K562 (cell line): Measurements from ENCODE around the gene C17orf78. TPM values are rescaled to one million over a fixed set of nuclear protein-coding genes. Genes with fewer than 3 reads are reported as not detected.

Experiments
- ATAC-seq: fragments of 200-7000 bp; cut with Tn5 transposase; 3 replicates; pipeline ENCODE4 v1.9.1; 2020; ENCODE audit warnings: moderate library complexity
- BruUV-seq: library from RNA; stranded (reverse); fragments of 400-500 nt; replicated peaks from 2 replicates; lab custom pipeline; 2021; lab: Mats Ljungman, UMichigan
- CTCF ChIA-PET: fragments of 300-600 bp; formaldehyde crosslinking; extraction: SDS; loops from one replicate; lab custom pipeline; 2021; ENCODE audit warnings: low intra/inter-chr PET ratio; lab: Yijun Ruan, JAX
- POLR2A ChIA-PET: fragments of 300-600, 350-650 bp; sonication (Branson Sonifier 250); formaldehyde crosslinking; extraction: SDS; loops from one replicate; lab custom pipeline; 2021; ENCODE audit warnings: antibody characterized with exemption, inconsistent platforms; lab: Yijun Ruan, JAX
- DNase-seq, 4 experiments: peaks; one replicate each; pipeline versions ENCODE4 v3.0.0 to v3.0.0-alpha.2; 2011 to 2018; ENCODE audit warnings: low spot score in 3 of 4, mixed read lengths in 3 of 4; ENCODE audit errors: extremely low read depth in 1 of 4
- FAIRE-seq: peaks from 2 replicates; lab custom pipeline; 2011; peaks lifted over from hg19 to GRCh38; lab: Jason Lieb, UNC
- H2AFZ ChIP-seq: 2 replicates; pipeline ENCODE4 v1.6.0; 2011; ENCODE audit warnings: low read depth, low read length, control low read depth, inconsistent platforms
- H3K27ac ChIP-seq: fragments of 200-600 bp; 3 replicates; pipeline ENCODE4 v1.8.0; 2011; ENCODE audit warnings: low read depth, mild to moderate bottlenecking, control low read depth, inconsistent platforms, low read length, moderate library complexity, mixed read lengths; ENCODE audit errors: extremely low read depth
- H3K27me3 ChIP-seq, 2 experiments: fragments of 300-600 bp in 1 of 2; 2 replicates in 1 of 2; 3 replicates in 1 of 2; pipeline versions ENCODE4 v1.6.0 to v1.8.0; 2011; ENCODE audit warnings: inconsistent platforms in 2 of 2, low read length in 2 of 2, mild to moderate bottlenecking in 1 of 2, mixed read lengths in 1 of 2, moderate library complexity in 1 of 2; ENCODE audit not compliant: control insufficient read depth in 2 of 2, insufficient read depth in 2 of 2
- H3K36me3 ChIP-seq: fragments of 300-600 bp; 3 replicates; pipeline ENCODE4 v1.8.0; 2011; ENCODE audit warnings: mild to moderate bottlenecking, low read length, inconsistent platforms; ENCODE audit not compliant: control insufficient read depth, insufficient read depth
- H3K4me1 ChIP-seq, 2 experiments: fragments of 200-600 bp in 1 of 2; replicated peaks in 1 of 2; 2 replicates in 1 of 2; 3 replicates in 1 of 2; pipeline versions ENCODE4 v1.5.1 to v1.8.0; 2011; ENCODE audit warnings: inconsistent platforms in 2 of 2, low read length in 2 of 2, mild to moderate bottlenecking in 1 of 2, mixed read lengths in 1 of 2, moderate library complexity in 1 of 2; ENCODE audit not compliant: control insufficient read depth in 2 of 2, insufficient read depth in 2 of 2
- H3K4me2 ChIP-seq: 2 replicates; pipeline ENCODE4 v1.6.1; 2011; ENCODE audit warnings: low read length, control low read depth, inconsistent platforms, mixed read lengths; ENCODE audit not compliant: insufficient read depth
- H3K4me3 ChIP-seq: fragments of 200-600 bp; sonication (generic), shearing (Covaris generic); 2 replicates; pipeline ENCODE4 v1.5.1; 2016; ENCODE audit warnings: control low read depth, inconsistent platforms
- H3K79me2 ChIP-seq: fragments of 200-600 bp; 3 replicates; pipeline ENCODE4 v1.8.0; 2011; ENCODE audit warnings: low read length, inconsistent platforms; ENCODE audit not compliant: control insufficient read depth, insufficient read depth
- H3K9ac ChIP-seq, 2 experiments: 2 replicates each; pipeline versions ENCODE4 v1.6.0 to v1.6.1; 2011; ENCODE audit warnings: low read depth in 2 of 2, low read length in 2 of 2, control low read depth in 1 of 2, inconsistent platforms in 1 of 2, mild to moderate bottlenecking in 1 of 2, mixed read lengths in 1 of 2; ENCODE audit not compliant: insufficient read depth in 1 of 2
- H3K9me1 ChIP-seq: one replicate; pipeline ENCODE4 v1.6.0; 2011; ENCODE audit warnings: inconsistent platforms, mild to moderate bottlenecking, low read length, moderate library complexity; ENCODE audit not compliant: control insufficient read depth, insufficient read depth
- H3K9me3 ChIP-seq: replicated peaks from 2 replicates; pipeline ENCODE4 v1.5.1; 2011; ENCODE audit warnings: low read depth, low read length, inconsistent platforms; ENCODE audit not compliant: control insufficient read depth, insufficient read depth
- H4K20me1 ChIP-seq: replicated peaks from 2 replicates; pipeline ENCODE4 v1.6.1; 2011; ENCODE audit warnings: low read length, inconsistent platforms, mixed read lengths; ENCODE audit not compliant: control insufficient read depth, insufficient read depth
- CBX1 ChIP-seq: sonication (generic); IDR thresholded peaks from 2 replicates; pipeline ENCODE4 v1.6.1; 2016; ENCODE audit warnings: antibody characterized with exemption, low read depth, mild to moderate bottlenecking
- HMBOX1 ChIP-seq: sonication (generic); IDR thresholded peaks from 2 replicates; pipeline ENCODE4 v1.6.1; 2016
- KLF10 ChIP-seq: fragments of 250-450 bp; sonication (Bioruptor Pico); IDR thresholded peaks from 2 replicates; pipeline ENCODE4 v1.6.1; 2021; ENCODE audit warnings: matching md5 sums
- NCOR1 ChIP-seq: fragments of 450-650 bp; IDR thresholded peaks from 2 replicates; pipeline ENCODE4 v1.6.1; 2016; ENCODE audit warnings: mild to moderate bottlenecking, moderate library complexity
- NONO ChIP-seq, 2 experiments: fragments of 200-400 bp in 1 of 2; fragments of 450-650 bp in 1 of 2; formaldehyde crosslinking in 1 of 2; IDR thresholded peaks; 2 replicates each; pipeline ENCODE4 v1.6.1; 2017; ENCODE audit warnings: low read depth in 2 of 2, mild to moderate bottlenecking in 2 of 2, moderate library complexity in 2 of 2, low read length in 1 of 2
- ZBTB43 ChIP-seq: sonication (generic); formaldehyde crosslinking; IDR thresholded peaks from 2 replicates; pipeline ENCODE4 v1.8.0; 2023; ENCODE audit warnings: mild to moderate bottlenecking, missing genetic modification reagents
- ZNF175 ChIP-seq: fragments of 200-800 bp; sonication (Bioruptor generic); IDR thresholded peaks from 2 replicates; pipeline ENCODE4 v1.6.1; 2016; ENCODE audit warnings: low read depth, mild to moderate bottlenecking, missing genetic modification characterization, missing compliant biosample characterization
- ZNF23 ChIP-seq: fragments of 250-450 bp; sonication (Bioruptor Pico); IDR thresholded peaks from 2 replicates; pipeline ENCODE4 v1.4.0; 2020; ENCODE audit warnings: mild to moderate bottlenecking
- ZNF3 ChIP-seq: fragments of 250-450 bp; sonication (Bioruptor Pico); IDR thresholded peaks from 2 replicates; pipeline ENCODE4 v1.5.0; 2021; ENCODE audit warnings: mild to moderate bottlenecking, moderate library complexity
- ZNF316 ChIP-seq: fragments of 450-650 bp; IDR thresholded peaks from 2 replicates; pipeline ENCODE4 v1.6.1; 2016
- WGBS: fragments of 100-300 bp; shearing (Covaris generic); methylation state at CpG from one replicate; pipeline ENCODE4 v1.1.6; 2016; ENCODE audit warnings: low coverage, mixed read lengths; ENCODE audit not compliant: insufficient coverage; ENCODE audit errors: missing lambda C conversion rate; 5-methylcytosine and 5-hydroxymethylcytosine counted together
- in situ Hi-C: fragments of 300-500 bp; cut with MboI; formaldehyde crosslinking; loops from 4 replicates; pipeline ENCODE4 v1.15.0; 2018; ENCODE audit warnings: inconsistent platforms, mixed read lengths
- intact Hi-C: fragments of 100-400 bp; cut with micrococcal nuclease; formaldehyde crosslinking; loops from 2 replicates; pipeline ENCODE4 v1.14.2; 2022
- polyA plus RNA-seq, 8 experiments: library from polyadenylated mRNA; depleted of rRNA in 4 of 8; stranded (reverse) in 5 of 8; unstranded in 3 of 8; fragments of >200 nt; fragmentation: Nextera tagmentation in 2 of 8; fragmentation: Illumina TruSeq in 1 of 8; extraction: Ambion mirVana in 2 of 8; extraction: Trizol in 1 of 8; gene quantifications; 2 replicates each; pipeline versions ENCODE4 v1.2.1 to v1.2.3, GENCODE V29; 2011 to 2014; ENCODE audit warnings: inconsistent platforms in 1 of 8, missing spikeins in 1 of 8
- total RNA-seq, 7 experiments: library from RNA; depleted of rRNA in 6 of 7; stranded (reverse); fragments of >200 nt in 6 of 7; fragmentation: Illumina TruSeq in 2 of 7; extraction: Trizol in 2 of 7; gene quantifications; 2 replicates each; pipeline versions ENCODE4 v1.2.1 to v1.2.3, GENCODE V29; 2011 to 2021; ENCODE audit warnings: low replicate concordance in 1 of 7

Gene C17orf78
- total and polyA plus RNA-seq, 9 of the 15 experiments (the other 6 are each of a cell fraction or from before 2014, with no cell fraction given): not detected

GRCh38 chr17:37388266-37388665 lies 12.5 kb downstream of the C17orf78 start:
- Histone ChIP-seq H3K9ac (no peak overlapping the region), H3K27ac (no peak overlapping the region), H3K4me3 (no peak overlapping the region), H3K36me3 (no peaks in the 10 kb centered on the region), H3K4me1 (no peaks in the 10 kb centered on the region), H3K9me3 (no peaks in the 10 kb centered on the region), H3K9me1 (no peaks in the 10 kb centered on the region), H4K20me1 (no peaks in the 10 kb centered on the region), H3K79me2 (no peaks in the 10 kb centered on the region), H2AFZ (no peak overlapping the region), H3K4me2 (no peak overlapping the region), H3K27me3 (no peaks in the 10 kb centered on the region)
- DNase-seq (no peak), ATAC-seq (no peak), FAIRE-seq (no peak)
- BruUV-seq: no TSS peak
- TF ChIP-seq NONO (IDR thresholded peaks at IDR 0.05; ENCODE audit: low read depth in 2 of 2, low read length in 1 of 2) (no peak), KLF10 (CRISPR knock-in tag) (no peak), ZNF23 (CRISPR knock-in tag) (no peak), ZNF3 (no peak)
- POLR2A ChIA-PET: interaction anchor here (1.1 kb wide), 1 partner anchor 15 kb away, joined by 3 read pairs; no protein-coding TSS in a partner anchor
- 54% methylated on average over 3 of the region's 3 CpGs for WGBS
- in situ Hi-C loops: no loop called here
- intact Hi-C loops: no loop called here
- CTCF ChIA-PET: no interaction called here

GRCh38 chr17:37389160-37389559 lies 13.4 kb downstream of the C17orf78 start:
- intact Hi-C loops: no loop called here
- no peak for DNase-seq
- Histone ChIP-seq H3K27ac (no peak overlapping the region), H2AFZ (no peak overlapping the region)
- TF ChIP-seq ZNF316 (no peak), CBX1 (no peak), ZBTB43 (CRISPR knock-in tag) (no peak), HMBOX1 (no peak), ZNF175 (no peak), NCOR1 (no peak)
- TF ChIP-seq, all 486 proteins: peak for 0
- H4K20me1 ChIP-seq: no peaks in the 10 kb centered on the region
- CTCF ChIA-PET: no interaction called here
- H3K9ac ChIP-seq: no peak overlapping the region
- no peaks in the 10 kb centered on the region for H3K9me3 ChIP-seq
- H3K9me1 ChIP-seq: no peaks in the 10 kb centered on the region
- H3K4me3 ChIP-seq: no peak overlapping the region
- H3K79me2 ChIP-seq: no peaks in the 10 kb centered on the region
- WGBS: 56% methylated on average over 2 of the region's 4 CpGs
- POLR2A ChIA-PET: interaction anchor here (0.6 to 0.7 kb wide), 2 partner anchors 50 to 238 kb away, joined by 3 read pairs; no protein-coding TSS in a partner anchor
- ATAC-seq: no peak
- H3K4me2 ChIP-seq: no peak overlapping the region
- no peak for FAIRE-seq
- H3K4me1 ChIP-seq: no peaks in the 10 kb centered on the region
- H3K36me3 ChIP-seq: no peaks in the 10 kb centered on the region
- in situ Hi-C loops: no loop called here
- no TSS peak for BruUV-seq
- H3K27me3 ChIP-seq: no peaks in the 10 kb centered on the region
